DOHH2 (cell line): ENCODE data around the gene EYA4.

Experiments
- H3F3A ChIP-seq: fragments of 200-600 bp; sonication (generic), shearing (Covaris generic); 2 replicates; pipeline ENCODE4 v1.6.0; 2016; ENCODE audit warnings: antibody characterized with exemption, mild to moderate bottlenecking; ENCODE audit not compliant: control insufficient read depth, insufficient read depth
- H3K27ac ChIP-seq: fragments of 200-600 bp; sonication (generic); 2 replicates; pipeline ENCODE4 v1.5.1; 2014; ENCODE audit warnings: low read depth, mild to moderate bottlenecking, low read length, moderate library complexity
- H3K27me3 ChIP-seq: fragments of 200-600 bp; sonication (generic); 2 replicates; pipeline ENCODE4 v1.6.1; 2014; ENCODE audit warnings: mild to moderate bottlenecking, low read length, mixed read lengths; ENCODE audit not compliant: control insufficient read depth
- H3K36me3 ChIP-seq: fragments of 200-600 bp; sonication (generic); 2 replicates; pipeline ENCODE4 v1.6.1; 2014; ENCODE audit warnings: mild to moderate bottlenecking, low read length, moderate library complexity, mixed read lengths; ENCODE audit not compliant: control insufficient read depth
- H3K4me1 ChIP-seq: fragments of 200-600 bp; sonication (generic); 2 replicates; pipeline ENCODE4 v1.6.1; 2014; ENCODE audit warnings: mild to moderate bottlenecking, low read length, mixed read lengths; ENCODE audit not compliant: control insufficient read depth
- H3K4me2 ChIP-seq: fragments of 200-600 bp; sonication (generic); 2 replicates; pipeline ENCODE4 v1.6.0; 2014; ENCODE audit warnings: mild to moderate bottlenecking, low read length, moderate library complexity
- H3K4me3 ChIP-seq: fragments of 200-600 bp; sonication (generic); 2 replicates; pipeline ENCODE4 v1.5.1; 2014; ENCODE audit warnings: mild to moderate bottlenecking, low read length, mixed read lengths
- H3K79me2 ChIP-seq: fragments of 200-600 bp; sonication (generic); 2 replicates; pipeline ENCODE4 v1.6.1; 2014; ENCODE audit warnings: mild to moderate bottlenecking, low read length, mixed read lengths; ENCODE audit not compliant: control insufficient read depth
- H3K9me2 ChIP-seq: fragments of 200-600 bp; sonication (generic); replicated peaks from 2 replicates; pipeline ENCODE4 v1.6.1; 2014; ENCODE audit warnings: mild to moderate bottlenecking, low read length, mixed read lengths; ENCODE audit not compliant: control insufficient read depth
- H3K9me3 ChIP-seq: fragments of 200-600 bp; sonication (generic); 2 replicates; pipeline ENCODE4 v1.6.1; 2014; ENCODE audit warnings: antibody characterized with exemption, low read length, mixed read lengths; ENCODE audit not compliant: control insufficient read depth, insufficient read depth
- H4K20me1 ChIP-seq: fragments of 200-600 bp; sonication (generic); 2 replicates; pipeline ENCODE4 v1.6.0; 2014; ENCODE audit warnings: low read depth, mild to moderate bottlenecking, antibody characterized with exemption, low read length, moderate library complexity; ENCODE audit not compliant: control insufficient read depth, insufficient read depth
- EZH2phosphoT487 ChIP-seq: fragments of 200-600 bp; sonication (generic); IDR thresholded peaks from 2 replicates; pipeline ENCODE4 v1.6.1; 2017; ENCODE audit warnings: borderline replicate concordance, mild to moderate bottlenecking, antibody characterized with exemption, low read length, moderate library complexity, mixed read lengths
- TF ChIP-seq, protein P1 (sequence below): fragments of 200-600 bp; sonication (generic); IDR thresholded peaks from one replicate; pipeline ENCODE4 v1.5.1; 2014; ENCODE audit warnings: antibody characterized with exemption, mild to moderate bottlenecking, low read depth, low read length; ENCODE audit not compliant: poor library complexity, severe bottlenecking

EYA4 gene

GRCh38 chr6:133298801-133299200 is 57.6 kb downstream of the EYA4 start:
- H3K27me3 ChIP-seq, result no peaks in the 10 kb centered on the region
- no peaks in the 10 kb centered on the region for H3K36me3 ChIP-seq
- no peaks in the 10 kb centered on the region for H4K20me1 ChIP-seq
- H3K9me2 ChIP-seq, result no peaks in the 10 kb centered on the region
- H3K4me3 ChIP-seq, result no peak overlapping the region
- no peaks in the 10 kb centered on the region for H3K4me1 ChIP-seq
- TF ChIP-seq, protein P1, sequence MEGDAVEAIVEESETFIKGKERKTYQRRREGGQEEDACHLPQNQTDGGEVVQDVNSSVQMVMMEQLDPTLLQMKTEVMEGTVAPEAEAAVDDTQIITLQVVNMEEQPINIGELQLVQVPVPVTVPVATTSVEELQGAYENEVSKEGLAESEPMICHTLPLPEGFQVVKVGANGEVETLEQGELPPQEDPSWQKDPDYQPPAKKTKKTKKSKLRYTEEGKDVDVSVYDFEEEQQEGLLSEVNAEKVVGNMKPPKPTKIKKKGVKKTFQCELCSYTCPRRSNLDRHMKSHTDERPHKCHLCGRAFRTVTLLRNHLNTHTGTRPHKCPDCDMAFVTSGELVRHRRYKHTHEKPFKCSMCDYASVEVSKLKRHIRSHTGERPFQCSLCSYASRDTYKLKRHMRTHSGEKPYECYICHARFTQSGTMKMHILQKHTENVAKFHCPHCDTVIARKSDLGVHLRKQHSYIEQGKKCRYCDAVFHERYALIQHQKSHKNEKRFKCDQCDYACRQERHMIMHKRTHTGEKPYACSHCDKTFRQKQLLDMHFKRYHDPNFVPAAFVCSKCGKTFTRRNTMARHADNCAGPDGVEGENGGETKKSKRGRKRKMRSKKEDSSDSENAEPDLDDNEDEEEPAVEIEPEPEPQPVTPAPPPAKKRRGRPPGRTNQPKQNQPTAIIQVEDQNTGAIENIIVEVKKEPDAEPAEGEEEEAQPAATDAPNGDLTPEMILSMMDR, result no peak
- no peak for TF ChIP-seq EZH2phosphoT487
- no peak overlapping the region for H3K27ac ChIP-seq
- no peaks in the 10 kb centered on the region for H3K79me2 ChIP-seq
- no peak overlapping the region for H3K4me2 ChIP-seq
- no peaks in the 10 kb centered on the region for H3K9me3 ChIP-seq
- no peaks in the 10 kb centered on the region for H3F3A ChIP-seq

GRCh38 chr6:133300896-133301295 is 59.7 kb downstream of the EYA4 start:
- Histone ChIP-seq H3F3A (no peaks in the 10 kb centered on the region), H4K20me1 (no peaks in the 10 kb centered on the region), H3K4me1 (no peaks in the 10 kb centered on the region), H3K9me3 (no peaks in the 10 kb centered on the region), H3K36me3 (no peaks in the 10 kb centered on the region), H3K9me2 (no peaks in the 10 kb centered on the region), H3K4me3 (no peak overlapping the region), H3K27ac (no peak overlapping the region), H3K4me2 (no peak overlapping the region), H3K79me2 (no peaks in the 10 kb centered on the region), H3K27me3 (no peaks in the 10 kb centered on the region)
- TF ChIP-seq, protein P1, result no peak
- TF ChIP-seq EZH2phosphoT487, result no peak

- no peaks in the 10 kb centered on the region for H3K36me3 ChIP-seq
- no peaks in the 10 kb centered on the region for H4K20me1 ChIP-seq
- no peak overlapping the region for H3K4me3 ChIP-seq
- no peaks in the 10 kb centered on the region for H3K9me3 ChIP-seq
- no peaks in the 10 kb centered on the region for H3K4me1 ChIP-seq
- no peaks in the 10 kb centered on the region for H3K79me2 ChIP-seq
- no peak for TF ChIP-seq EZH2phosphoT487
- TF ChIP-seq, protein P1, result no peak
- no peaks in the 10 kb centered on the region for H3K9me2 ChIP-seq
- no peak overlapping the region for H3K27ac ChIP-seq
- no peaks in the 10 kb centered on the region for H3F3A ChIP-seq
- H3K4me2 ChIP-seq, result no peak overlapping the region
- H3K27me3 ChIP-seq, result no peaks in the 10 kb centered on the region
Measured at GRCh38 chr6:133301835-133302234, 60.7 kb downstream of the EYA4 start.

GRCh38 chr6:133306931-133307330 is 65.8 kb downstream of the EYA4 start:
- H4K20me1 ChIP-seq, result no peaks in the 10 kb centered on the region
- no peak overlapping the region for H3K27ac ChIP-seq
- no peak for TF ChIP-seq EZH2phosphoT487
- TF ChIP-seq, protein P1, result no peak
- no peaks in the 10 kb centered on the region for H3K4me1 ChIP-seq
- H3K36me3 ChIP-seq, result no peaks in the 10 kb centered on the region
- H3K9me2 ChIP-seq, result no peaks in the 10 kb centered on the region
- no peaks in the 10 kb centered on the region for H3K27me3 ChIP-seq
- H3K79me2 ChIP-seq, result no peaks in the 10 kb centered on the region
- H3K4me2 ChIP-seq, result no peak overlapping the region
- no peak overlapping the region for H3K4me3 ChIP-seq
- H3K9me3 ChIP-seq, result no peaks in the 10 kb centered on the region
- no peaks in the 10 kb centered on the region for H3F3A ChIP-seq
